HG03280 (cell line): ENCODE data around the gene WHAMM.
"Not testable (repeated sequence)": the region's sequence is repeated elsewhere in the genome, so short reads cannot be mapped to it uniquely, and the experiment has no call there.

Experiments
- ATAC-seq: cut with Tn5 transposase; IDR thresholded peaks from one replicate; pipeline ENCODE4 v1.9.1; 2021; ENCODE audit warnings: mild to moderate bottlenecking, moderate library complexity; ENCODE audit not compliant: unreplicated experiment

The WHAMM gene

GRCh38 chr15:82809308-82810060, at the start of gene WHAMM:
Gene WHAMM (plus strand): TSS chr15:82809628. CDS start chr15:82809727, 99 bp downstream.
- peak; percentile 89 for ATAC-seq

GRCh38 chr15:82763361-82764116, 45.9 kb upstream of the WHAMM start:
- ATAC-seq, result no peak

GRCh38 chr15:82764117-82764490, 45.3 kb upstream of the WHAMM start:
- ATAC-seq, result no peak

GRCh38 chr15:82764740-82765139, 44.7 kb upstream of the WHAMM start:
- ATAC-seq, result no peak

- not testable (repeated sequence) for ATAC-seq
Observed at GRCh38 chr15:82766201-82766600, 43.2 kb upstream of the WHAMM start.

GRCh38 chr15:82767163-82767829, 42.1 kb upstream of the WHAMM start:
- no peak for ATAC-seq

- no peak for ATAC-seq
Observed at GRCh38 chr15:82768414-82769054, 40.9 kb upstream of the WHAMM start.

GRCh38 chr15:82771789-82772607, 37.4 kb upstream of the WHAMM start:
- no peak for ATAC-seq

GRCh38 chr15:82774496-82774895, 34.9 kb upstream of the WHAMM start:
- no peak for ATAC-seq

- ATAC-seq, result no peak
Observed at GRCh38 chr15:82778755-82779154, 30.7 kb upstream of the WHAMM start.

- no peak for ATAC-seq
Observed at GRCh38 chr15:82781349-82781748, 28.1 kb upstream of the WHAMM start.

- no peak for ATAC-seq
Observed at GRCh38 chr15:82788496-82788895, 20.9 kb upstream of the WHAMM start.

- no peak for ATAC-seq
Observed at GRCh38 chr15:82789491-82789890, 19.9 kb upstream of the WHAMM start.

GRCh38 chr15:82790321-82790720, 19.1 kb upstream of the WHAMM start:
- no peak for ATAC-seq

GRCh38 chr15:82792068-82792467, 17.4 kb upstream of the WHAMM start:
- ATAC-seq, result no peak

GRCh38 chr15:82793737-82794136, 15.7 kb upstream of the WHAMM start:
- no peak for ATAC-seq

- no peak for ATAC-seq
Observed at GRCh38 chr15:82798104-82798503, 11.3 kb upstream of the WHAMM start.

- ATAC-seq, result no peak
Observed at GRCh38 chr15:82798531-82799166, 10.8 kb upstream of the WHAMM start.

GRCh38 chr15:82799183-82799841, 10.1 kb upstream of the WHAMM start:
- no peak for ATAC-seq
